ENCODE data around the gene SYNDIG1. TPM values are rescaled to one million over a fixed set of nuclear protein-coding genes. Genes with fewer than 3 reads are reported as not detected.

SYNDIG1 gene
- polyA plus RNA-seq, 1 of the 3 experiments (the other 2 are of a cell fraction), result not detected

DNA sequence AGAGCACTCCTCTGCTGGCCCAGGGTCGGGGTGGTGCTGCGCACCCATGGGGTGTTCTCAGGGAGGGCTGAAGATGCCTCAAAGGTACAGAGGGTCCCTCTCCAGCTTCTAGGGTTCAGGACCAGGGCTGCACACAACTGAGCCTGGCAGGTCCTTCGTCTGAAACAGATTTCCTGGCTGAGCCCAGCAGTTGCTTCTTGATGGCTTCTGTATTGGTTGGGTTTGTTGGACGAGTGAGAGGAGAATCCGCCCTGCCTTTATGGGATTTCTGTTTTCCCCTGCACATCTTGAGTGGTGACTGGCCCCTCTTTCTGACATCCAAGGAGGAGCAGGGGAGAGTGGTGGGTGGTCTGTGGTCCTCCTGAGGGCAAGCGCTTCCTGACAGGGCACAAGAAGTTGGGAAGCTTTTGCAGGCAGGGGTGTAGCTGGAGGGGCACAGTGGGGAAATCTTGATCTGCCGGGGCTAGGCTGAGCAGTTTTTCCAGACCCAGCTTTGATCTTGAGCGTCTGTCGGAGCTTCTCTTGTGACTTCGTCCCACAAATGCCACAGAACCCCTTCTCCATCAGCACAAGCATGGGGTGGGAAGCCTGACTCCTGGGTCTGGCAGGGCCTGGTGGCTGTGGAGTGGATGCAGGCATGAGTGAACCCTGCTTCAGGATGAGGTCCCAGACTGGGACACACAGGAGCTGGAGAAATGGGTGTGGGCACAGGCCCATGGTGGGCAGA is 116.5 kb downstream of the SYNDIG1 start:
- CTCF ChIA-PET, result interaction anchor here (0.7 to 1.6 kb wide), 2 partner anchors 12 to 21 kb away, joined by 3 to 4 read pairs; no protein-coding TSS in a partner anchor
- Histone ChIP-seq H3K4me3 (ENCODE audit: low read depth in 2 of 2, low read length in 1 of 2) (no peak overlapping the region), H3K4me2 (no peak overlapping the region), H3K9me2 (no peaks in the 10 kb centered on the region), H3K79me2 (ENCODE audit: insufficient read depth) (no peaks in the 10 kb centered on the region), H3F3A (replicated peaks; ENCODE audit: insufficient read depth) (no peaks in the 10 kb centered on the region), H2AFZ (ENCODE audit: low read depth) (no peak overlapping the region), H3K4me1 (ENCODE audit: control insufficient read depth in 1 of 2, insufficient read depth in 2 of 2, low read depth in 1 of 2, low read length in 1 of 2) (peaks cover 0 to 40% of the 10 kb centered on the region in 2 experiments; a peak in 2 of 4 replicates), H3K27ac (ENCODE audit: low read depth in 2 of 2, low read length in 1 of 2) (no peak overlapping the region), H4K20me1 (ENCODE audit: insufficient read depth) (no peaks in the 10 kb centered on the region), H3K9me3 (no peaks in the 10 kb centered on the region), H3K27me3 (ENCODE audit: insufficient read depth) (no peaks in the 10 kb centered on the region), H3K36me3 (replicated peaks in 1 of 2; ENCODE audit: control insufficient read depth in 1 of 2, insufficient read depth in 2 of 2, low read length in 1 of 2) (no peaks in the 10 kb centered on the region), H3K9ac (no peak overlapping the region)
- POLR2A ChIA-PET, result no interaction called here
- WGBS (ENCODE audit: low lambda C conversion rate), result 70% methylated on average over 3 of the region's 10 CpGs
- TF ChIP-seq MXI1 (IDR thresholded peaks at IDR 0.05; ENCODE audit: low read depth, low read length), result no peak
- TF ChIP-seq, protein P1, sequence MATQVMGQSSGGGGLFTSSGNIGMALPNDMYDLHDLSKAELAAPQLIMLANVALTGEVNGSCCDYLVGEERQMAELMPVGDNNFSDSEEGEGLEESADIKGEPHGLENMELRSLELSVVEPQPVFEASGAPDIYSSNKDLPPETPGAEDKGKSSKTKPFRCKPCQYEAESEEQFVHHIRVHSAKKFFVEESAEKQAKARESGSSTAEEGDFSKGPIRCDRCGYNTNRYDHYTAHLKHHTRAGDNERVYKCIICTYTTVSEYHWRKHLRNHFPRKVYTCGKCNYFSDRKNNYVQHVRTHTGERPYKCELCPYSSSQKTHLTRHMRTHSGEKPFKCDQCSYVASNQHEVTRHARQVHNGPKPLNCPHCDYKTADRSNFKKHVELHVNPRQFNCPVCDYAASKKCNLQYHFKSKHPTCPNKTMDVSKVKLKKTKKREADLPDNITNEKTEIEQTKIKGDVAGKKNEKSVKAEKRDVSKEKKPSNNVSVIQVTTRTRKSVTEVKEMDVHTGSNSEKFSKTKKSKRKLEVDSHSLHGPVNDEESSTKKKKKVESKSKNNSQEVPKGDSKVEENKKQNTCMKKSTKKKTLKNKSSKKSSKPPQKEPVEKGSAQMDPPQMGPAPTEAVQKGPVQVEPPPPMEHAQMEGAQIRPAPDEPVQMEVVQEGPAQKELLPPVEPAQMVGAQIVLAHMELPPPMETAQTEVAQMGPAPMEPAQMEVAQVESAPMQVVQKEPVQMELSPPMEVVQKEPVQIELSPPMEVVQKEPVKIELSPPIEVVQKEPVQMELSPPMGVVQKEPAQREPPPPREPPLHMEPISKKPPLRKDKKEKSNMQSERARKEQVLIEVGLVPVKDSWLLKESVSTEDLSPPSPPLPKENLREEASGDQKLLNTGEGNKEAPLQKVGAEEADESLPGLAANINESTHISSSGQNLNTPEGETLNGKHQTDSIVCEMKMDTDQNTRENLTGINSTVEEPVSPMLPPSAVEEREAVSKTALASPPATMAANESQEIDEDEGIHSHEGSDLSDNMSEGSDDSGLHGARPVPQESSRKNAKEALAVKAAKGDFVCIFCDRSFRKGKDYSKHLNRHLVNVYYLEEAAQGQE (IDR thresholded peaks at IDR 0.05; ENCODE audit: low read depth, low read length), result no peak
- no peak for TF ChIP-seq JUND (IDR thresholded peaks at IDR 0.05)
- TF ChIP-seq YY1 (IDR thresholded peaks at IDR 0.05; ENCODE audit: low read depth), result no peak
- no peak for TF ChIP-seq TAF1 (IDR thresholded peaks at IDR 0.05; ENCODE audit: borderline replicate concordance, low read depth, low read length)
- TF ChIP-seq USF1 (IDR thresholded peaks at IDR 0.05; ENCODE audit: borderline replicate concordance, low read depth), result no peak
- TF ChIP-seq FOSL2 (IDR thresholded peaks at IDR 0.05; ENCODE audit: borderline replicate concordance, low read depth), result no peak
- no peak for TF ChIP-seq CHD2 (IDR thresholded peaks at IDR 0.05; ENCODE audit: low read length, partially characterized antibody)
- no peak for TF ChIP-seq SMC3 (IDR thresholded peaks at IDR 0.05; ENCODE audit: low read depth, low read length)
- TF ChIP-seq EZH2phosphoT487 (IDR thresholded peaks at IDR 0.05; ENCODE audit: borderline replicate concordance, low read depth), result no peak
- TF ChIP-seq SIN3A (IDR thresholded peaks at IDR 0.05; ENCODE audit: borderline replicate concordance, low read depth, low read length), result no peak
- TF ChIP-seq RFX5 (IDR thresholded peaks at IDR 0.05; ENCODE audit: low read length), result no peak
- no peak for TF ChIP-seq RXRA (IDR thresholded peaks at IDR 0.05; ENCODE audit: borderline replicate concordance, low read depth)
- TF ChIP-seq GATA2 (CRISPR knock-in tag; IDR thresholded peaks at IDR 0.05), result no peak
- TF ChIP-seq NFIC (IDR thresholded peaks at IDR 0.05; ENCODE audit: borderline replicate concordance), result no peak
- no peak for TF ChIP-seq FOXM1 (IDR thresholded peaks at IDR 0.05; ENCODE audit: low read depth)
- no peak for TF ChIP-seq ELF1 (IDR thresholded peaks at IDR 0.05)
- TF ChIP-seq TCF12 (IDR thresholded peaks at IDR 0.05), result no peak
- no peak for DNase-seq

Data from SK-N-SH (cell line).